Stimulated activated CD8-positive, alpha-beta memory T cell treated with anti-CD3 and anti-CD28 coated beads, Interleukin-4, amount 100 ng/mL, for 1 hour (primary cell): ENCODE measurements around the gene PRSS1.
"Not testable (repeated sequence)": the region's sequence is repeated elsewhere in the genome, so short reads cannot be mapped to it uniquely, and the experiment has no call there.

Experiments used
- DNase-seq, 2 donors: peaks; one replicate each; pipeline ENCODE4 v3.0.0-alpha.2; 2020; ENCODE audit warnings: low read depth in 2 of 2, low spot score in 1 of 2

Gene PRSS1

GRCh38 chr7:142746264-142746663 lies 3.0 kb upstream of the PRSS1 start:
- DNase-seq: no peak

GRCh38 chr7:142748410-142748809 lies 862 bp upstream of the PRSS1 start:
- DNase-seq: not testable (repeated sequence)

- no peak for DNase-seq
Measured at GRCh38 chr7:142750321-142750938, 1.2 kb downstream of the PRSS1 start.

- DNase-seq: not testable (repeated sequence)
Measured at GRCh38 chr7:142751526-142752175, 2.4 kb downstream of the PRSS1 start.

GRCh38 chr7:142752376-142753225 lies 3.3 kb downstream of the PRSS1 start:
- no peak for DNase-seq

- DNase-seq: no peak
Measured at GRCh38 chr7:142753366-142753765, 4.1 kb downstream of the PRSS1 start.

- DNase-seq: not testable (repeated sequence)
Measured at GRCh38 chr7:142753925-142754491, 4.7 kb downstream of the PRSS1 start.

GRCh38 chr7:142754681-142755575 lies 5.7 kb downstream of the PRSS1 start:
- no peak for DNase-seq

GRCh38 chr7:142758312-142758711 lies 9.0 kb downstream of the PRSS1 start:
- not testable (repeated sequence) for DNase-seq

- DNase-seq: no peak
Measured at GRCh38 chr7:142759433-142759832, 10.2 kb downstream of the PRSS1 start.

GRCh38 chr7:142760071-142760642 lies 10.9 kb downstream of the PRSS1 start:
- no peak for DNase-seq

- DNase-seq: not testable (repeated sequence)
Measured at GRCh38 chr7:142761606-142762005, 12.3 kb downstream of the PRSS1 start.

- no peak for DNase-seq
Measured at GRCh38 chr7:142762104-142762503, 12.8 kb downstream of the PRSS1 start.

- DNase-seq: no peak
Measured at GRCh38 chr7:142767451-142767850, 18.2 kb downstream of the PRSS1 start.

GRCh38 chr7:142767861-142768260 lies 18.6 kb downstream of the PRSS1 start:
- DNase-seq: no peak

- not testable (repeated sequence) for DNase-seq
Measured at GRCh38 chr7:142768885-142769284, 19.6 kb downstream of the PRSS1 start.

- no peak for DNase-seq
Measured at GRCh38 chr7:142770661-142771352, 21.5 kb downstream of the PRSS1 start, which contains the start of gene PRSS2. TSS of gene PRSS2 (plus strand) at chr7:142770970. CDS start at chr7:142770983, 13 bp downstream.

- DNase-seq: no peak
Measured at GRCh38 chr7:142771353-142771723, 22.1 kb downstream of the PRSS1 start.

- DNase-seq: no peak
Measured at GRCh38 chr7:142772051-142772450, 22.8 kb downstream of the PRSS1 start.

- no peak for DNase-seq
Measured at GRCh38 chr7:142772673-142773072, 23.4 kb downstream of the PRSS1 start.
